COLO668 (cell line): ENCODE measurements around the gene GCK.

ENCODE experiments used
- DNase-seq: peaks from one replicate; lab custom pipeline; 2025; ENCODE audit not compliant: unreplicated experiment; lab: John Stamatoyannopoulos, UW

GCK gene

DNA sequence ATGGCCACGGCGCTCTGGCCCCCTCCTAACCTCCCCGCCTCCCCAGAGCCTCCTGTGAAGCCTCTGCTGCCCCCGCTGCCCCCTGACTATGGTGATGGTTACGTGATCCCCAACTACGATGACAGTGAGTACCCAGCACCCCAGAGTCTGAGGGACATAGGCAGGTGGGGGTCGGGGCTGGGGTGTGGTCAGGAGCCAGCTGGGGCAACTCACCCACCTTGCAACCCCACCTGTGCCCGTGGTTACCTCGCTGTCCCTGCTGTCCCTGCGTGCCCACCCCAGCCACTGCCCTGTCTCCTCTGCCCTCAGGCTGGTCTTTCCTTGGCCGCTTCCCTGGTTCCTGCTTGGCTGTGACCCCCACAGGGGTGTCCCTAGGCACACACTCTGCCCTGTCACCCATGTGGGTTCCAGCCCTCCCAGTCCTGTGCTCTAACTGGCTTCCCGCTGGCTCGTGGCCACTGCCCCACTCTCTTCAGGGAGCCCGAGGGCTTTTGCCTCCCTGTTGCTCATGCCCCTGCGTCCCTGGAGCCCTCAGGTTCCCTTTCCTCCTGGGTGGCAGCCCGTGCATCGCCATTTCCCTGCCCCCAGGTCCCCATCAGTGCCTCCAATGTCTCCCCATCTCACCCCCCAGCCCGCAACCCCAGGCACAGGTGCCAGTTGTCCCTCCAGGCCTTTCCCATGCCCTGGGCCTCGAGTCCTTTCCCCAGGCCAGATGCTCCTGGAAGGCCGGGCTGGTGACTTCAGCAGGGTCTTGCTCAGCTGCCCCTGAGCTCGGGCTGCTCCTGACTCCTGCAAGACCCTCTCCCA, 81.1 kb downstream of the GCK start:
- no peak for DNase-seq

- no peak for DNase-seq
These were observed 81.9 kb downstream of the GCK start for GRCh38 chr7:44107116-44107960.

DNA sequence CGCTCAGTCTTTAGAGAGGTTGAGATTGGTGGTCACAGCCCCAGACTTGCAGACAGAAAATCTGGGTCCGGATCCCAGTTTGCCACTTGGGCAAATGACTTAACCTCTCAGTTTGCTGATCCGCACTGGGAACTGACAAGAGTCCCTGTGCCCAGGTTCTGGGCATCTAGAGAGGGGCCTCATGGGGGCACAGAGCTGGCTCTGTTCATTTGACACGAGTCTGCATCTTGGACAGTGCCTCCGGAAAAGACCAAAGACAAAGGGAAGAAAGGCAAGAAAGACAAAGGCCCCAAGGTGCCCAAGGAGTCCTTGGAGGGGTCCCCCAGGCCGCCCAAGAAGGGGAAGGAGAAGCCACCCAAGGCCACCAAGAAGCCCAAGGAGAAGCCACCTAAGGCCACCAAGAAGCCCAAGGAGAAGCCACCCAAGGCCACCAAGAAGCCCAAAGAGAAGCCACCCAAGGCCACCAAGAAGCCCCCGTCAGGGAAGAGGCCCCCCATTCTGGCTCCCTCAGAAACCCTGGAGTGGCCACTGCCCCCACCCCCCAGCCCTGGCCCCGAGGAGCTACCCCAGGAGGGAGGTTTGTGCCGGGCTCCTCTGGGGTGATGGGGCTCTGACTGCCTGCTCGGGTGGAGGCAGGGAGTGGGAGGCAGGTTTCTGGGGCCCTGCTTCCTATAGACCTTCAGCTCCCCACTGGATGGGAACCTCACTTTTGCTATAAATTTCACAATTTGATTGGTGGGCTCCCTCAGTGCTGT, 82.8 kb downstream of the GCK start:
- DNase-seq = no peak

DNA sequence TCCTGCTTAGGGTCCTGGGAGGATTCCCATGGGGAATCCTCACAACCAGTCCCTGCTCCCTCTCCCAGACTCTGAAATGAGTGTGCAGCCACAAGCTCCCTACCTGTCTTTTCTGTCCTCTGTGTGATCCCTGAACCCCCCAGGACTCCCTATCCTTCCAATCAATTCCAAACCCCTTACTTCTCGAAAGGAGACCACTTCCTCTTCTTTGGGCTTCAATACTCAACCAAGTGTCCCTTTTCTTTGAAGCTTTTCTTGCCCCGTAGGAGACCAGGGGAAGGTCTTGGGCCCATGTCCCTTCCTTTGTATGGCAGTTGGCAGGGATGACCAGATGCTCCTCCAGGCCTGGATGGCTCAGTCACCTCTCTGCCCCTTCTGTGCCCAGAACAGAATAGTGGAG, 83.4 kb downstream of the GCK start:
- DNase-seq = no peak

- DNase-seq = no peak
These were observed 84.1 kb downstream of the GCK start for GRCh38 chr7:44104860-44105771.

- DNase-seq = no peak
These were observed 85.0 kb downstream of the GCK start, which contains the start of gene AEBP1 for GRCh38 chr7:44103923-44104859. Gene AEBP1, plus strand, starts transcription at chr7:44104345. Its CDS starts 321 bp downstream, at chr7:44104666.

GRCh38 chr7:44103566-44103922, 85.7 kb downstream of the GCK start:
- DNase-seq = no peak

DNA sequence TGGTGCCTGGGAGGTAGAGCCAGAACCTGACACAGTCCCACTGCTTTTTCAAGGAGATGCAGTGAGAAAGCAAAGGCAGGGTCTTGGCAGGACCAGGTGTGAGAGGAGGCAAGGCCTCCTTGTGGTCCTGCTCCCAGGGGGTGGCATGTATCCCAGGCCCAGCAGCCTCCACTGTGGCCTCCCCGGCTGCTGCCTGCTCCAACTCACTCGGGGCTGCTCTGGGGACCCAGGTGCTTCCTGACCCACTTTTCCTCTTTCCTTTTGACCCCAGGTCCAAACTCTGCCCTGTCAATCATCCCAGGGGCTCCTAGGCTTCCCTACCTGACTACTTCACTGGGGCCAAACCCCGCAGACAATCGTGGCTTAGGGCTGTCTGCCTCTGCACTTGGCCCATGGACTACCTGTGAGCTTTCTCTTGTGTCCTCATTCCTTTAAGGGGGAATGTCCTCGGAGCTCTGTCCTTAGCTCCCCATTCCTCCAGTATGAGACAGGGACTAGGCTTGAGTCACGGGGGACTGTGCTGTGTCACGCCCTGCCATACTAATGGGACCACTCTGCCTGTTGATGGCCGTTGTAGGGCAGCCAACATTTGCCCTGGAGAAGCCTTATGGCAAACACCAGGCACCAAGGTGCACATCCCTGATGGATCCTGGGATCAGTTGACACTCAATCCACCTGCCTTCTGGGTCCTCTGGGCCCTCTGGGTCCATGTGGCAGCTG, 86.2 kb downstream of the GCK start:
- DNase-seq = no peak

DNA sequence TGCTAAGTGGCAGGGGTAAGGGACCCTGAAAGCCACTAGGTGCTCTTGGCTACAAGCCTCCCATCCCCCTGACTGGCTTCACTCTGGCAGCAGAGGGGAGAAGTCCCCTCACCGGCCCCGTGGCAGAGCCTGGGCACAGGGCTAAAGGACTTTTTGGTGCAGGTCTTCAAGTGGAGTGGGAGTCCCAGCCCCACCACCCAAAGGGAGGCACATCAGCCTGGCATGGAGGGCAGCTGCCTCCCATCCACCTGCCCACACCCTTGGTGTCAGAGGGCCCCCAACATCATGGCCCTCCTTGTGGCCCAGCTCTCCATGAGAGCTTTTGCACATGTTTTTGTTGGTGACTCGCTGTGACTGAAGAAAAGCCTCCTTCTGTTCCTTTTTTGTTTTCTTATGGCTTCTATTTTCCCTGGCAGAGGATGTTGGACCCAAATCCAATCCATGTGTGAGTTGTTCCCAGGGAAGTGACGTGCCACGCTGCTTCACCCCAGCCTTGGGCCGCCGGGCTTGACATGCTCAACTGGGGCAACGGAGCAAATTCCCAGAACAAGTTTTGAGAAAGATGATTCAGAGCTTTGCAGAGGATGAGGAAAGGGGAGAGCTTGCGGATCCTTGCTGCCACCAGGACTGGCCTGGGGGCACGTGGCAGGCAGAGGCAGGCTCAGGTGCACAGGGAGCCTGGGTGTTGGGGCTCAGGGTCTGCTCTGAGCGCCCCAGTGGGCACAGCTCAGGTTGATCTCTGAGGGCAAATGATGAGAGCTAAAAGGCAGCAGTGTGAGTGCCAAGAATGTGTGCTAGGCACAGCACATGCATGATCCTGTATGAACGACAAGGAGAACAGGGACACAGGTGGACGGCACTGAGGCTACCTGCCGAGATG, 87.0 kb downstream of the GCK start:
- DNase-seq = no peak

- DNase-seq = no peak
These were observed 87.8 kb downstream of the GCK start for GRCh38 chr7:44101303-44101965.

DNA sequence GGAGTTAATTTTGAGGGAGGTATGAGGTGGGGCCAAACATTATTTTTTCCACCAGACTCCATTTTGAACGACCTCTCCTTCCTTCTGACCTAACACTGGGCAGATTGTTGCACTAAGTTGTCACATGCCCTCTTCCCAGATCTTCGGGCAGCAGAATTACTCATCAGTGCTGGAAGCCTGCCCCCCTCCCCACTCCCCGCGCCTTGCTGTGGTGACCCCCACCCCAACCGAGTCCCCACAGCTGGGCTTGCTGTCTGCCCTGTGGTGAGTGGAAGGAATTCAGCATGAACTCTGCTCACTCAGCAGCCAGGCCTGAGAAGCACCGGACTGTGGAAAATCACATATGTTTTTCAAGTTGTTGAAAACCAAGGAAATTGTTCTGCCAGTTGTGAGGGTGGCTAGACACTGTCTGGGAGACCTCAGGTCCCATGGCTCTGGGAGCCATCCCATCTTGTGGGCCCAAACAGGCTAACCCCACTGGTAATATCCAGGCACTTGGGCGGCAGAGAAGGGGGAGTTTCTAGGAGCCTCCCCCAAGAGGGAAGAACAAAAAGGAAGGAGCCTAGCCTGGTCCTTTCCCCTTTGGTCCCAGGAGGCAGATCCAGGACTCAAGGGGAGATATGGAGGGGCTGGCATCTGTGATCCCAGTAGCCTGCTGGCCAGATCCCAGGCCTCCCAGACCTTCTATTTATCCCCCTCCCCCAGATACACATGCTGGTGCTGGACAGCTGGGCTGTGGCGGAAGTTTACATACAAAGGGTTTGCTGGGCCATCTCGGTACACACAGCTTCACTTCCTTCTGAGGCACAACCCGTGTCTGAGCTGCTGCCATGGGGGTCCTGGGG, 88.6 kb downstream of the GCK start:
- no peak for DNase-seq

GRCh38 chr7:44099669-44100068, 89.6 kb downstream of the GCK start:
- DNase-seq = no peak

DNA sequence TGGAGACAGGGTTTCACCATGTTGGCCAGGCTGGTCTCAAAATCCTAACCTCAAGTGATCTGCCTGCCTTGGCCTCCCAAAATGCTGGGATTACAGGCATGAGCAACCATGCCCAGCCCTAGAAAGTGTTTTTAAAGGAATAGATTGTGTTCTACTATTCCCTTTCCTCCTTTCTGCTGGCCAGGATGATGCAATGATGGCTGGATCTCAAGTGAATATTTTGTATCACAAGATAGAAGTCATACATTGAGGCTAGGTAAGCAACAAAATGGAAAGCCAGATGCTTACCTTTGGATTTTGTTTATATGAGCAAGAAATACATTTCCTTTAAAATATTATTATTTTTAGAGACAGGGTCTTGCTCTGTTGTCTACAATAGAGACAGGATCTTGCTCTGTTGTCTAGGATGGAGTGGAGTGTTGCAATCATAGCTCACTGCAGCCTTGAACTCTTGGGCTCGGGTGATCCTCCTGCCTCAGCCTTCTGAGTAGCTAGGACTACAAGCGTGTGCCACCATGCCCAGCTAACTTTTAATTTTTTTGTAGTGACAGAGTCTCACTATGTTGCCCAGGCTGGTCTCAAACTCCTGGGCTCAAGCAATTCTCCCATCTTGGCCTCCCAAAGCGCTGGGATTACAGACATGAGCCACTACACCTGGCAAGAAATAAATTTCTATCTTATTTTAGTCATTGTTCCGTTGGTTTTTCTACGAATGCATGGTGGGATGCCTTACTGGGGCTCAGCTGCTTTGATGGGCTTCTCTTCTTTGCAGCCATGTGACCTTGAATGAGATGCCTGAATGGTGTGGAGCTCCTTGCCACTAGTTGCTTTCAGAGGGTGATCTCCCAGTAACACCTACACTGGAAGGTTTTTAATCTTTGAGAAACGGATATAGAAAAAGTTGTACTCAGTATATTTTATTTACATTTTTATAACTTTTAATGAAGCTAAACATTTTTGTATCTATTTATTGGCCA, 90.9 kb downstream of the GCK start:
- no peak for DNase-seq

DNA sequence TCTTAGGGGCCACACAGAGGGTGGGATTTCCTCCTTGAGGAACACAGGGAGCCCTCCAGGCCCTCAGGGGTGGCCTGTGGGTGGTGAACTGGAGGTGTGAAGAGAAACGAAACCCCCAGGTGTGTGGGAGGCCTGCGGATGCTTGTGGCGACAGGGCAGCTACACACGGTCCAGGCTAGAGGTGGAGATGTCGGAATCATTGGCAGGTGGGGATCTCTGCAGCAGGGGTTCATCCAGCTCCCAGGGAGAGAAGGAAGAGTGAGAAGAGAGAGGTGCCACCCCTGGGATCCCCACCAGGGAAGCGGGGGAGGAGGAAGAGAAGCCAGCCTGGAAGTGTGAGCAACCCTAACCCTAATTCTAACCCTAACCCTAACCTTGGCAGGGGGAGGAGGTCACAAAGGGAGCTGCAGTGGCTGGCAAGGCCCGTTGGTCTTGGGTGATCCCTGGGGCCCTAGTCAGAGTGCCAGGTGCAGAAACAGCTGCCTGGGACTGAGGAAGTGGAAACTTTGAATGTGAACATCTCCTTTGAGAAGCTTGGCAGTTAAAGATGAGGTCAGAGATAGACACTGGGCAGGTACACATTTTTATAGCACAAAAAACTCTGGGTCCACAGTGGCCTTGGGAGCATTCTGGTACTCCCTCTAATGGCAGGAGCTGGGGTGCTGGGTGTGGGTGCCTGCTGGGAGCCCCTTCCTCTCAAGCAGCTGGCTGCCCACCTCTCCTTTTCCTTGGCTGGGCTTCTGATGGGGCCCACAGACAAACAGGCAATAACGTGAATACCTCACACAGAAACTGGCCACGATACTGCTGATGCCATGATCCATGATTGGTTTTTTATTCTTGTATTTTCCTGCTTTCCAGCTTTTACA, 91.9 kb downstream of the GCK start:
- DNase-seq = no peak
